ENCODE data around the gene SEPTIN3. TPM values are rescaled to one million over a fixed set of nuclear protein-coding genes. Genes with fewer than 3 reads are reported as not detected.

SEPTIN3 gene
- polyA plus RNA-seq, 1 donor (not counting 4 experiments of a cell fraction or from before 2014, with no cell fraction given), result 0.07 TPM

DNA sequence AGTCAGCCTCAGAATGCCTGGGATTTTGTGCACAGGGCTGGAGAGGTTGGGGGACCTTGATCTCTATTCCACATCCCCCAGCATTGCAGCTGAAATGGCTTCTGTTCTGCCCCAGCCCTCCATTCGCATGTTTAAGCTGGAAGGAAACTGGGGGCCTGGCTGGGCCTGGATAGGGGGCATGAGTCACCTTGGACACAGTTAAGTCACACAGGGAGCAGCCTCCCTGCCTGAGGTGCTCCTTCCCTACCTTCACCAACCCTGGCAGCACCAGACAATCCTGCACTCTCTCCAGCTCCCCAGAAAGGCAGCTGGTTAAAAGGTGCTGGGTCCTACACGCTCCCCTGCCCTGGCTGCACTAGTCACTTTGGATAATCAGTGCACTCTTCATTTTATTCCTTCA is 16.5 kb upstream of the SEPTIN3 start:
- no peak overlapping the region for H3K9ac ChIP-seq (ENCODE audit: control insufficient read depth, extremely low read depth, insufficient read depth, low read length)
- H3K9me3 ChIP-seq (ENCODE audit: control insufficient read depth, low read depth, low read length), result no peaks in the 10 kb centered on the region
- H3K79me2 ChIP-seq (ENCODE audit: control insufficient read depth, insufficient read depth, low read length), result no peaks in the 10 kb centered on the region
- no peaks in the 10 kb centered on the region for H3K4me1 ChIP-seq (ENCODE audit: control insufficient read depth, extremely low read depth, insufficient read depth, low read length)
- no peaks in the 10 kb centered on the region for H3K27me3 ChIP-seq (ENCODE audit: control insufficient read depth, extremely low read depth, insufficient read depth, low read length)
- DNase-seq (ENCODE audit: low read depth, low spot score), result no peak
- no peak overlapping the region for H2AFZ ChIP-seq (ENCODE audit: control insufficient read depth, low read length)
- no peak overlapping the region for H3K4me2 ChIP-seq (ENCODE audit: control insufficient read depth, extremely low read depth, insufficient read depth, low read depth, low read length)
- no peaks in the 10 kb centered on the region for H3K36me3 ChIP-seq (ENCODE audit: control insufficient read depth in 2 of 2, extremely low read depth in 1 of 2, insufficient read depth in 2 of 2, low read length in 2 of 2)
- dilution Hi-C loops (cut with MboI; ENCODE audit: extremely low pct_ligation_motif_present, low sequenced_read_pairs), result no loop called here
- no peaks in the 10 kb centered on the region for H3K9me1 ChIP-seq (ENCODE audit: control insufficient read depth, extremely low read depth, insufficient read depth, low read length)
- no peaks in the 10 kb centered on the region for H4K20me1 ChIP-seq (ENCODE audit: control insufficient read depth, extremely low read depth, insufficient read depth, low read length)
- H3K4me3 ChIP-seq (ENCODE audit: control insufficient read depth in 2 of 3, extremely low read depth in 1 of 3, insufficient read depth in 2 of 3, low read depth in 1 of 3, low read length in 3 of 3), result no peak overlapping the region
- TF ChIP-seq EZH2 (IDR thresholded peaks at IDR 0.05; ENCODE audit: low read length), result no peak
- TF ChIP-seq CTCF (optimal IDR thresholded peaks at IDR 0.05 in 1 of 3, IDR thresholded peaks at IDR 0.05 in 1 of 3, conservative IDR thresholded peaks at IDR 0.05 in 1 of 3; ENCODE audit: extremely low read depth in 1 of 3, insufficient read depth in 2 of 3, low read length in 3 of 3), result no peak
- no peak for FAIRE-seq
- H3K27ac ChIP-seq (ENCODE audit: control insufficient read depth, insufficient read depth, low read length), result no peak overlapping the region

DNA sequence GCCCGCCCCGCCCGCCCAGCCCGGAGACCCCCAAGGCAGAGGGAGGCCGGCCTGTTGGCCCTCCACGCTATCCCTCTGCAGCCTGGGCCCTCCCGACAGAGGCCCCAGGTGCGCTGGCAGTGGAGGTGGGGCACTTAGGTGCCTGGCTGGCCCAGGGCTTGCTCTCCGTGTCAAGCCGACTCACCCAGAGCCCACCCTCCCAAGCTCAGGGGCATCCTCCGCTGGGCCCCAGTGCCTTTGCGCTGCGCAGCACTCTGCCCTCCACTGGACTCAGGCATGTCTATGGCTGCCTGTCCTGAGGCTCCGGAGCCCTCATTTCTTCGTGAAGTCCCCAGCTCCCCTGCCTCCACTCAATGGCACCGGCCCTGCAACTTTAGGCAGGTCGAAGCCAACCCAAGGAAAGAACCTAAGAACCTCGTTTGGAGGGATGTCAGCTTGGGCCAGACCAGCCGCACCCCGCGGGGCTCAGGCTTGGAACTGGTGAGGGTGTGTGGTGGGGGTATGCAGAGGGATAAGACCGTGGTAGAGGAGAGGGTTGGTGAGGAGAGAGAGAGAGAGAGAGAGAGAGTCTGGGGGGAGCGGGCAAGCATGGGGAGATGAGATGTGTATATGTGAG is 11.2 kb upstream of the SEPTIN3 start:
- no peak overlapping the region for H3K4me3 ChIP-seq (ENCODE audit: control insufficient read depth in 2 of 3, extremely low read depth in 1 of 3, insufficient read depth in 2 of 3, low read depth in 1 of 3, low read length in 3 of 3)
- DNase-seq (ENCODE audit: low read depth, low spot score) (no peak), FAIRE-seq (no peak)
- peak overlapping the region; percentile 15 for H2AFZ ChIP-seq (ENCODE audit: control insufficient read depth, low read length)
- no peak overlapping the region for H3K27ac ChIP-seq (ENCODE audit: control insufficient read depth, insufficient read depth, low read length)
- TF ChIP-seq EZH2 (IDR thresholded peaks at IDR 0.05; ENCODE audit: low read length) (no peak), CTCF (optimal IDR thresholded peaks at IDR 0.05 in 1 of 3, IDR thresholded peaks at IDR 0.05 in 1 of 3, conservative IDR thresholded peaks at IDR 0.05 in 1 of 3; ENCODE audit: extremely low read depth in 1 of 3, insufficient read depth in 2 of 3, low read length in 3 of 3) (no peak)
- H3K9me1 ChIP-seq (ENCODE audit: control insufficient read depth, extremely low read depth, insufficient read depth, low read length), result no peaks in the 10 kb centered on the region
- H3K79me2 ChIP-seq (ENCODE audit: control insufficient read depth, insufficient read depth, low read length), result no peaks in the 10 kb centered on the region
- H3K4me1 ChIP-seq (ENCODE audit: control insufficient read depth, extremely low read depth, insufficient read depth, low read length), result no peaks in the 10 kb centered on the region
- no peaks in the 10 kb centered on the region for H4K20me1 ChIP-seq (ENCODE audit: control insufficient read depth, extremely low read depth, insufficient read depth, low read length)
- no peaks in the 10 kb centered on the region for H3K9me3 ChIP-seq (ENCODE audit: control insufficient read depth, low read depth, low read length)
- no peaks in the 10 kb centered on the region for H3K36me3 ChIP-seq (ENCODE audit: control insufficient read depth in 2 of 2, extremely low read depth in 1 of 2, insufficient read depth in 2 of 2, low read length in 2 of 2)
- no peak overlapping the region for H3K9ac ChIP-seq (ENCODE audit: control insufficient read depth, extremely low read depth, insufficient read depth, low read length)
- H3K27me3 ChIP-seq (ENCODE audit: control insufficient read depth, extremely low read depth, insufficient read depth, low read length), result no peaks in the 10 kb centered on the region
- dilution Hi-C loops (cut with MboI; ENCODE audit: extremely low pct_ligation_motif_present, low sequenced_read_pairs), result no loop called here
- no peak overlapping the region for H3K4me2 ChIP-seq (ENCODE audit: control insufficient read depth, extremely low read depth, insufficient read depth, low read depth, low read length)
